ENCODE data around the gene ITIH2.
"Not testable (repeated sequence)": the region's sequence is repeated elsewhere in the genome, so short reads cannot be mapped to it uniquely, and the experiment has no call there.

Gene ITIH2

GRCh38 chr10:7755103-7755502, 52.0 kb downstream of the ITIH2 start:
- Mint-ChIP-seq H3K27ac (no peak overlapping the region), H3K4me1 (no peaks in the 10 kb centered on the region), H3K9me3 (no peaks in the 10 kb centered on the region), H3K4me3 (no peak overlapping the region), H3K27me3 (no peaks in the 10 kb centered on the region)
- ATAC-seq (no peak), DNase-seq (no peak)

GRCh38 chr10:7756360-7756992, 53.4 kb downstream of the ITIH2 start:
- Mint-ChIP-seq H3K27me3 (no peaks in the 10 kb centered on the region), H3K27ac (no peak overlapping the region), H3K9me3 (no peaks in the 10 kb centered on the region), H3K4me1 (no peaks in the 10 kb centered on the region), H3K4me3 (no peak overlapping the region)
- ATAC-seq (peak; percentile 53), DNase-seq (peak; percentile 5 to 16)

- DNase-seq (no peak), ATAC-seq (no peak)
- Mint-ChIP-seq H3K4me3 (no peak overlapping the region), H3K9me3 (no peaks in the 10 kb centered on the region), H3K4me1 (no peaks in the 10 kb centered on the region), H3K27me3 (no peaks in the 10 kb centered on the region), H3K27ac (no peak overlapping the region)
These were observed 60.8 kb downstream of the ITIH2 start for GRCh38 chr10:7763929-7764328.

GRCh38 chr10:7766241-7766640, 63.1 kb downstream of the ITIH2 start:
- no peaks in the 10 kb centered on the region for H3K9me3 Mint-ChIP-seq
- ATAC-seq, result no peak

GRCh38 chr10:7767209-7767608, 64.1 kb downstream of the ITIH2 start:
- no peak overlapping the region for H3K4me3 Mint-ChIP-seq
- H3K4me1 Mint-ChIP-seq, result no peaks in the 10 kb centered on the region
- H3K9me3 Mint-ChIP-seq, result no peaks in the 10 kb centered on the region
- no peak overlapping the region for H3K27ac Mint-ChIP-seq
- no peaks in the 10 kb centered on the region for H3K27me3 Mint-ChIP-seq
- ATAC-seq (no peak), DNase-seq (no peak)

More at GRCh38 chr10:7766241-7766640, 63.1 kb downstream of the ITIH2 start:
- Mint-ChIP-seq H3K27me3 (no peaks in the 10 kb centered on the region), H3K4me3 (no peak overlapping the region), H3K4me1 (no peaks in the 10 kb centered on the region), H3K27ac (no peak overlapping the region)
- DNase-seq, result no peak

GRCh38 chr10:7768417-7768816, 65.3 kb downstream of the ITIH2 start:
- Mint-ChIP-seq H3K27ac (no peak overlapping the region), H3K27me3 (no peaks in the 10 kb centered on the region)

GRCh38 chr10:7773845-7774801, 71.0 kb downstream of the ITIH2 start:
- no peak overlapping the region for H3K4me3 Mint-ChIP-seq
- no peaks in the 10 kb centered on the region for H3K4me1 Mint-ChIP-seq
- ATAC-seq (no peak), DNase-seq (no peak)
- H3K27ac Mint-ChIP-seq, result peak overlapping the region in 1 of 2 donors; percentile 86
- H3K9me3 Mint-ChIP-seq, result no peaks in the 10 kb centered on the region
- H3K27me3 Mint-ChIP-seq, result no peaks in the 10 kb centered on the region

More at GRCh38 chr10:7768417-7768816, 65.3 kb downstream of the ITIH2 start:
- H3K4me1 Mint-ChIP-seq, result no peaks in the 10 kb centered on the region
- DNase-seq (no peak), ATAC-seq (no peak)
- H3K9me3 Mint-ChIP-seq, result no peaks in the 10 kb centered on the region
- H3K4me3 Mint-ChIP-seq, result no peak overlapping the region

GRCh38 chr10:7776777-7777176, 73.7 kb downstream of the ITIH2 start:
- ATAC-seq (no peak), DNase-seq (no peak)
- Mint-ChIP-seq H3K27me3 (no peaks in the 10 kb centered on the region), H3K9me3 (no peaks in the 10 kb centered on the region), H3K4me1 (peaks cover 6% of the 10 kb centered on the region), H3K4me3 (no peak overlapping the region), H3K27ac (no peak overlapping the region)

- H3K27ac Mint-ChIP-seq, H3K4me3 Mint-ChIP-seq, H3K9me3 Mint-ChIP-seq, DNase-seq, ATAC-seq, H3K27me3 Mint-ChIP-seq: not testable (repeated sequence)
- peaks cover 12% of the 10 kb centered on the region for H3K4me1 Mint-ChIP-seq
These were observed 79.1 kb downstream of the ITIH2 start for GRCh38 chr10:7782194-7782593.

- Mint-ChIP-seq H3K4me3 (no peak overlapping the region), H3K4me1 (peaks cover 25% of the 10 kb centered on the region), H3K9me3 (no peaks in the 10 kb centered on the region), H3K27me3 (no peaks in the 10 kb centered on the region), H3K27ac (no peak overlapping the region)
- no peak for ATAC-seq
- DNase-seq, result no peak
These were observed 83.3 kb downstream of the ITIH2 start for GRCh38 chr10:7786430-7786829.

- ATAC-seq (peak; percentile 16), DNase-seq (no peak)
- Mint-ChIP-seq H3K27ac (no peak overlapping the region), H3K27me3 (no peaks in the 10 kb centered on the region), H3K9me3 (no peaks in the 10 kb centered on the region), H3K4me1 (peaks cover 30% of the 10 kb centered on the region), H3K4me3 (no peak overlapping the region)
These were observed 84.2 kb downstream of the ITIH2 start for GRCh38 chr10:7787150-7787856.

GRCh38 chr10:7787857-7788638, 84.9 kb downstream of the ITIH2 start, which contains the start of the genes ATP5F1C and KIN:
TSS of gene ATP5F1C (plus strand) at chr10:7788177. CDS start at chr10:7788208, 31 bp downstream.
TSS of gene KIN (minus strand) at chr10:7787993. CDS start at chr10:7787933, 60 bp downstream.
- DNase-seq (peak; percentile 97 to 98), ATAC-seq (peak; percentile 96)
- H3K27ac Mint-ChIP-seq, result no peak within 1 kb of the TSS
- H3K9me3 Mint-ChIP-seq, result no peaks in the 10 kb centered on the region
- peaks cover 37% of the 10 kb centered on the region for H3K4me1 Mint-ChIP-seq
- H3K4me3 Mint-ChIP-seq, result no peak within 1 kb of the TSS
- no peaks in the 10 kb centered on the region for H3K27me3 Mint-ChIP-seq

- Mint-ChIP-seq H3K4me3 (no peak overlapping the region), H3K27me3 (no peaks in the 10 kb centered on the region), H3K27ac (no peak overlapping the region), H3K9me3 (no peaks in the 10 kb centered on the region), H3K4me1 (peaks cover 44% of the 10 kb centered on the region)
- no peak for DNase-seq
- peak; percentile 13 for ATAC-seq
These were observed 85.6 kb downstream of the ITIH2 start for GRCh38 chr10:7788639-7789286.

- Mint-ChIP-seq H3K9me3 (no peaks in the 10 kb centered on the region), H3K27me3 (no peaks in the 10 kb centered on the region), H3K4me1 (peaks cover 50% of the 10 kb centered on the region), H3K27ac (peak overlapping the region; percentile 26 to 46), H3K4me3 (no peak overlapping the region)
- ATAC-seq (no peak), DNase-seq (no peak)
These were observed 86.3 kb downstream of the ITIH2 start for GRCh38 chr10:7789390-7789789.
